ENCODE results near the gene ILRUN.

GRCh38 chr6:34743625-34744293 lies 47.2 kb upstream of the ILRUN start:
- TF ChIP-seq, protein P1, sequence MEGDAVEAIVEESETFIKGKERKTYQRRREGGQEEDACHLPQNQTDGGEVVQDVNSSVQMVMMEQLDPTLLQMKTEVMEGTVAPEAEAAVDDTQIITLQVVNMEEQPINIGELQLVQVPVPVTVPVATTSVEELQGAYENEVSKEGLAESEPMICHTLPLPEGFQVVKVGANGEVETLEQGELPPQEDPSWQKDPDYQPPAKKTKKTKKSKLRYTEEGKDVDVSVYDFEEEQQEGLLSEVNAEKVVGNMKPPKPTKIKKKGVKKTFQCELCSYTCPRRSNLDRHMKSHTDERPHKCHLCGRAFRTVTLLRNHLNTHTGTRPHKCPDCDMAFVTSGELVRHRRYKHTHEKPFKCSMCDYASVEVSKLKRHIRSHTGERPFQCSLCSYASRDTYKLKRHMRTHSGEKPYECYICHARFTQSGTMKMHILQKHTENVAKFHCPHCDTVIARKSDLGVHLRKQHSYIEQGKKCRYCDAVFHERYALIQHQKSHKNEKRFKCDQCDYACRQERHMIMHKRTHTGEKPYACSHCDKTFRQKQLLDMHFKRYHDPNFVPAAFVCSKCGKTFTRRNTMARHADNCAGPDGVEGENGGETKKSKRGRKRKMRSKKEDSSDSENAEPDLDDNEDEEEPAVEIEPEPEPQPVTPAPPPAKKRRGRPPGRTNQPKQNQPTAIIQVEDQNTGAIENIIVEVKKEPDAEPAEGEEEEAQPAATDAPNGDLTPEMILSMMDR (IDR thresholded peaks at IDR 0.05) = no peak
- no peak for TF ChIP-seq EP300 (IDR thresholded peaks at IDR 0.05)

Data from ovary (tissue), 3 donors.